GM19468 (cell line): ENCODE data around the gene DCST1.

ENCODE experiments used
- ATAC-seq: cut with Tn5 transposase; IDR thresholded peaks from one replicate; pipeline ENCODE4 v1.9.1; 2021; ENCODE audit warnings: mild to moderate bottlenecking, moderate library complexity, moderate number of reproducible peaks; ENCODE audit not compliant: unreplicated experiment; ENCODE audit errors: extremely low read depth

Gene DCST1

GRCh38 chr1:155049651-155050559 lies 16.3 kb downstream of the DCST1 start:
- no peak for ATAC-seq

- ATAC-seq, result peak; percentile 25
Observed at GRCh38 chr1:155050560-155051341, 17.1 kb downstream of the DCST1 start, which contains the start of gene ADAM15. Gene ADAM15, plus strand, starts transcription at chr1:155051316. Its CDS starts 71 bp downstream, at chr1:155051387.

- no peak for ATAC-seq
Observed at GRCh38 chr1:155051342-155051776, 17.7 kb downstream of the DCST1 start.

GRCh38 chr1:155051777-155052398 lies 18.3 kb downstream of the DCST1 start:
- no peak for ATAC-seq

GRCh38 chr1:155052439-155053395 lies 19.1 kb downstream of the DCST1 start:
- no peak for ATAC-seq

GRCh38 chr1:155053531-155054105 lies 20.0 kb downstream of the DCST1 start:
- ATAC-seq, result no peak

- ATAC-seq, result no peak
Observed at GRCh38 chr1:155057104-155057503, 23.5 kb downstream of the DCST1 start.

- no peak for ATAC-seq
Observed at GRCh38 chr1:155057788-155058211, 24.2 kb downstream of the DCST1 start.

- no peak for ATAC-seq
Observed at GRCh38 chr1:155060736-155061135, 27.1 kb downstream of the DCST1 start.

- no peak for ATAC-seq
Observed at GRCh38 chr1:155061381-155062150, 27.9 kb downstream of the DCST1 start.

GRCh38 chr1:155062151-155062686 lies 28.6 kb downstream of the DCST1 start:
- ATAC-seq, result no peak

GRCh38 chr1:155062702-155063411 lies 29.2 kb downstream of the DCST1 start:
- ATAC-seq, result no peak

GRCh38 chr1:155063550-155064110 lies 30.0 kb downstream of the DCST1 start, which contains the start of gene EFNA4:
Gene EFNA4, plus strand, starts transcription at chr1:155063740. Its CDS starts 84 bp downstream, at chr1:155063824.
- ATAC-seq, result peak; percentile 24

GRCh38 chr1:155064111-155064831 lies 30.6 kb downstream of the DCST1 start:
- ATAC-seq, result no peak

- no peak for ATAC-seq
Observed at GRCh38 chr1:155064832-155065429, 31.3 kb downstream of the DCST1 start.

GRCh38 chr1:155066777-155067176 lies 33.2 kb downstream of the DCST1 start:
- ATAC-seq, result no peak
